ENCODE results near the gene SLC35E2B. TPM values are rescaled to one million over a fixed set of nuclear protein-coding genes. Genes with fewer than 3 reads are reported as not detected.
"Not testable (repeated sequence)": the region's sequence is repeated elsewhere in the genome, so short reads cannot be mapped to it uniquely, and the experiment has no call there.

SLC35E2B gene
- total RNA-seq, 2 donors from 2014 or later, result 41.5 to 57.8 TPM

DNA sequence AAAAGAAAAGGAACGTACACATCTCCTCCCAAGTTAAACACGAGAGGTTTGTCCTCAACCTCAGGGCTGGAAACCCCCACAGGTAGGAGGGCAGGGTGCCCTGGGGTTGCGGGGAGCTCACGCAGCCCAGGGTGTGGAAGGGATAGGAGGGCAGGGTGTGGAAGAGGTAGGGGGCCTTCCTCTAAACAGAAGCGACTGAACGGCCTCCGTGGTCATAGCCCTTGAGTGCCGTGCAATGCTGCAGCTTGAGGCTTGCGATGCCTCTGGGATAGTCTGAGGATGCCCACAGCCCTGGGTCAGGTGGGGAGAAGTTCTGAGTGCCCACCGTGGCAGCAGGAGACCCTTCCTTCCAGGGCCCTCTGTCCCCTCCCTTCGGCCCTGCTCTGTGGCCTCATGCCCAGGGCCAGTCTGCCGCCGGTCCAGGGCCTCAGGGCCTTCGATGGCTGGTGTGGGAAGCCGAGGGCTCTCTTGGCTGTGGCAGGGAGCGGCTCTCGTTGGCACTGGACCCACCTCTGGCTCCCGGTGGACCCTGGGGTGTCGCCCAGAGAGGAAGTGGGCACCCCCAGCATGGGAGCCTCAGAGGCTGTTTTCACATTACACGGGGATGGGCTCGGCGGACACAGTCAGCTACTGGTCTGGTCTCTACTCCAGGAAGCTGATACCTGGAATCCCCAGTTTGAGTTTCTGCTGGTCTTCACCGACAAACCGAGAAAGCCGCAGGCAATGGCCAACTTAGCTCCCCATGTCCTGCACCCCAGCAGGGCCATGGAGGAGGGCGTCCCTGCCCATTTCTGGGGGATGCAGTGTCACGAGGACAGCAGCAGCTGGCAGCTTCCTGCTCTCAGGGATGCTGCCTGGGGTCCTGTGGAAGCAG, 27.4 kb downstream of the SLC35E2B start:
- Histone ChIP-seq H3K27ac (no peak overlapping the region), H3K27me3 (no peaks in the 10 kb centered on the region), H3K9ac (ENCODE audit: low read depth in 2 of 2, low read length in 2 of 2) (no peak overlapping the region), H3K36me3 (no peaks in the 10 kb centered on the region), H3K9me3 (no peaks in the 10 kb centered on the region), H3K4me1 (peaks cover 8% of the 10 kb centered on the region), H3K4me3 (no peak overlapping the region)
- intact Hi-C loops (cut with DNase I), result no loop called here
- no peak for DNase-seq
- TF ChIP-seq, protein P1, sequence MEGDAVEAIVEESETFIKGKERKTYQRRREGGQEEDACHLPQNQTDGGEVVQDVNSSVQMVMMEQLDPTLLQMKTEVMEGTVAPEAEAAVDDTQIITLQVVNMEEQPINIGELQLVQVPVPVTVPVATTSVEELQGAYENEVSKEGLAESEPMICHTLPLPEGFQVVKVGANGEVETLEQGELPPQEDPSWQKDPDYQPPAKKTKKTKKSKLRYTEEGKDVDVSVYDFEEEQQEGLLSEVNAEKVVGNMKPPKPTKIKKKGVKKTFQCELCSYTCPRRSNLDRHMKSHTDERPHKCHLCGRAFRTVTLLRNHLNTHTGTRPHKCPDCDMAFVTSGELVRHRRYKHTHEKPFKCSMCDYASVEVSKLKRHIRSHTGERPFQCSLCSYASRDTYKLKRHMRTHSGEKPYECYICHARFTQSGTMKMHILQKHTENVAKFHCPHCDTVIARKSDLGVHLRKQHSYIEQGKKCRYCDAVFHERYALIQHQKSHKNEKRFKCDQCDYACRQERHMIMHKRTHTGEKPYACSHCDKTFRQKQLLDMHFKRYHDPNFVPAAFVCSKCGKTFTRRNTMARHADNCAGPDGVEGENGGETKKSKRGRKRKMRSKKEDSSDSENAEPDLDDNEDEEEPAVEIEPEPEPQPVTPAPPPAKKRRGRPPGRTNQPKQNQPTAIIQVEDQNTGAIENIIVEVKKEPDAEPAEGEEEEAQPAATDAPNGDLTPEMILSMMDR (IDR thresholded peaks at IDR 0.05), result no peak

DNA sequence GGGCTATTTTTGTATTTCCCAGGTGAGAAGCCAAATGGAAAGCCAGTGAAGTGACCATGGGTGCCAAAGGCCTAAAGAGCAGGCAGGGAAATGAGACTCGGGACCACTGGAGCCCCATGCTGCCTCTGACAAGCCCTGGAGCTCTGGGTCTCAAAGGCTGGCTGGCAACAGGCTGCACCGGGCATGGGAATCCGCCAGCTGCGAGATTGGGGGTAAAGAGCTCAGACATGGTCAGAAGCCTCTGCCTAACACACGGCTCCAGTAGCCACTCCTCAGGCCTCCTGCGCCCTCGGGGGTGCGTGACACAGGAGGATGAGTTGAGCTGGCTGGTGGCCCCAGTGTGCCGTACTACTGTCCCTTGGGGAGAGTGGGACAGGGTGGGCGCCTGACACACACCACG, 28.3 kb downstream of the SLC35E2B start:
- H3K36me3 ChIP-seq; H3K9me3 ChIP-seq; intact Hi-C loops (cut with DNase I): not testable (repeated sequence)

DNA sequence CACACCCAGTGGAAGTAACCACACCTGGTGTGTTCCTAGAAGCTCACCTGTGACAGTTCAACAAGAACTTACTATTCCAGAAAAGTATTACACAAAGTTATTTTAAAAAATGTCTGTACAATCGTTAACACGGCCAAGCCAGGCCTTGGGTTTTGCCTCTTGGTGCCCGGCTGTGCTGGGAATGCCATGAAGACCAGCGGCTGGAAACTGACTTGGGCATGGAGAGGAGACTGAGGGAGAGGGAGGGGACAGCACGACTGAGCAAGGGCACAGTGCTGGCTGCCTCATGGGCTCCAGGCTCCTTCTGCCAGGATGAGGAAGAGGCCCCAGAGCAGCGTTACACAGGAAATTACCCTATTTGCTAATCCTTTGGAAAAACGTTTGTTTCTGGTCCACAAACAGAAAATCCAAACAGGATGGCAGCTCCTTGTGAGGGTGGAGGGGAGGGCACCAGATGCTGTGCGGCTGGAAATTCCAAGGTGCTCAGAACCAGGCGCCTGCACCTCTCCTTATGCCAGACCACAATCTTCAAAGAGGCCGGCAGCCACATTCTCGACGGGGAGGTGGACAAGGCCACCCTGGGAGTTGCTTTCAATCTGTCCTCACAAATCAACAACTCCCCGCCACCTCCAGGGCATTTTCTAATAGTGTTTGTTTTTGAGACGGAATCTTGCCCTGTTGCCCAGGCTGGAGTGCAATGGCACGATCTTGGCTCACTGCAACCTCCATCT, 29.6 kb downstream of the SLC35E2B start:
- H3K9me3 ChIP-seq; H3K9ac ChIP-seq (ENCODE audit: low read depth in 2 of 2, low read length in 2 of 2); intact Hi-C loops (cut with DNase I); H3K4me3 ChIP-seq; H3K27me3 ChIP-seq; H3K4me1 ChIP-seq; H3K36me3 ChIP-seq: not testable (repeated sequence)
- peak; percentile 24 for DNase-seq
- peak overlapping the region; percentile 47 for H3K27ac ChIP-seq

More for the DNA sequence above, 28.3 kb downstream of the SLC35E2B start:
- not testable (repeated sequence) for H3K4me1 ChIP-seq; H3K9ac ChIP-seq (ENCODE audit: low read depth in 2 of 2, low read length in 2 of 2); H3K27me3 ChIP-seq; H3K4me3 ChIP-seq; DNase-seq; H3K27ac ChIP-seq

DNA sequence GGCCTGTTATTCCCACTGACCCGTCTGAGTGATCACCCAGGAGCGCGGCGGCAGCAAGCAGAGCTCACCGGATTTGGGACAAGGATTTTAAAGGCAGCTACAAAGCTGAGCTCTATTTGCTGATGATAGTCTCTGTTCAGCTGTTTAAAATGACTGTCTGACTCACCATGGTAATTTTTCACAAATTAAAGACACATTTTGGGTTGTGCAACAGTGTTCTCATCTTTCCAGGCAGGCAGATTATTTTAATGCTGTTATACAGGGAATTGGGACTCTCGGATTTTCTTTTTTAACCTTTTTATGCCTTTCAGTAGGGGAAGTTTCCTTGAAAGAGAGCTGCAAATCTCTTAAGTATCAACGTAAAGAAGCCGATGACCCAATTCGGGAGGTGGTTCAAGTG, 30.2 kb downstream of the SLC35E2B start:
- H3K36me3 ChIP-seq; H3K27me3 ChIP-seq; H3K9me3 ChIP-seq; H3K4me3 ChIP-seq; intact Hi-C loops (cut with DNase I); H3K4me1 ChIP-seq; DNase-seq; H3K9ac ChIP-seq (ENCODE audit: low read depth in 2 of 2, low read length in 2 of 2): not testable (repeated sequence)
- H3K27ac ChIP-seq, result peak overlapping the region; percentile 47

DNA sequence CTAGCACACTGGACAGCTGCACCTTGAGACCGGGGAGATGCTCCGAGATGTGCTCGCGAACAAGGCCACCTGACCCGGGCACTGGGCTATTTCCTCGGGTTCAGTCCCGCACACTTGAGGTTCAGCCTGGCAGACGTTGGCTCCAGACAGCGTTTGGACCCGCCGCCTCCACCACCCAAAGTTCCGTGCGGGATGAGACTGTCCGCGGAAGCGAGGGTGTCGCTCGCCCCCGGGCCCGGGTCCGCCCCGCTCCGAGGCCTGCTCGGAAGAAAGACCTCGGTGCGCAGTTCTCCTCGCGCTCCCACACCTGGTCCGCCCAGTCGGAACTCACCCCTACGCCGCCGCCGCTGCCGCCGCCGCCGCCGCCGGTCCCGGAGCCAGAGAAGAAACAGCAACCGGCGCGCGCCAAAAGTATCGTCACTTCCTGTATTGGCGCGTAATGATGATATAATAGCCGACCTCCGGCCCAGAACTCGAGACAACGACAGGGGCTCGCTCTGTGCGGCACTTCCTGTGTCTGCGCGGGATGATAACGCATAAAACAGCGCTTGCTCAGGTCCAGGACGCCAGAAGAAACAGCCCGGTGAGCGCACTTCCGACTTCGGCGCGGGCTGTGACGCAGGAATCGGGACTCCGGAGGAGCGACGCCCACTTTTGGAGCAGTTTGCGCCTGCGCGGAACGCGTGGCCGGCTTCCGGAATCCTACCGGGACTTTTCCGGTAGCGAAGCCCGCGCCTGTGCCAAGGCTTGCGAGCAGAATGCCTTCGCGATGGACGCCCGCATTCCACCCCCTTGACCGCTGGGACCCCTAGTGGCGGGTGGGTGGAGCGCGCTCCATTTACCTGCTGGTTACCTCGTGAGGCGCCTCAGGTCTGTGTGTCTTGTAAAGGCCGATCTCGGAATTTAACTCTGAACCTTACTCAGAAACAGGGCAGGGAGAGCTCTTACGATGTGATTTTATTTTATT, 33.7 kb downstream of the SLC35E2B start, which contains the start of gene CDK11B:
Gene CDK11B, minus strand, starts transcription at position 422 of the 967 bp plus-strand sequence. CDS start 1,519 bp downstream, outside the sequence.
- TF ChIP-seq, protein P1 (IDR thresholded peaks at IDR 0.05), result peak; percentile 36
- H3K36me3 ChIP-seq; H3K9me3 ChIP-seq; H3K4me1 ChIP-seq; intact Hi-C loops (cut with DNase I); H3K27me3 ChIP-seq: not testable (repeated sequence)
- Histone ChIP-seq H3K9ac (ENCODE audit: low read depth in 2 of 2, low read length in 2 of 2) (peak within 1 kb of the TSS; percentile 28 to 83), H3K27ac (peak within 1 kb of the TSS; percentile 99), H3K4me3 (peak within 1 kb of the TSS; percentile 46)
- DNase-seq, result peak; percentile 97

DNA sequence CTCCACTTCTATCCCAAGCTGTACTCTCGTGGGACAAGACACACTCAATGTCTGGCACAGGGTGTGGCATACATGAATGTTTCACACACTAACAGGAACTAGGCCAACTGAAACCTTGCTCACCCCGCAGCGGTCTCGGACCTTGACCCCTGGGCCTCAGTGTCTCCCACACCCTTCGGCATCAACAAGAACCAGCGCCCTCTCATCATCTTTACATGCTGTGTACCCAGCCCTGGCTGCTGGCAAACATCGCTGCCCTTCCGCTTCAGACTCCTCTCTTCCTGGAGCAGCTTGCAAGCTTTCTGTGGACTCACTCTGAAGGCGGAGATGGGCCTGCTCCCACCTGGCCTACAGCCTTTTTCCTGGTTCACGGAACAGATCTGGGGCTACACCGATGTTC, 44.3 kb downstream of the SLC35E2B start:
- H3K9me3 ChIP-seq; H3K36me3 ChIP-seq; H3K4me1 ChIP-seq; H3K27me3 ChIP-seq; H3K4me3 ChIP-seq; intact Hi-C loops (cut with DNase I): not testable (repeated sequence)
- DNase-seq, result peak; percentile 92
- peak overlapping the region; percentile 81 for H3K27ac ChIP-seq
- peak overlapping the region; percentile 12 to 61 for H3K9ac ChIP-seq (ENCODE audit: low read depth in 2 of 2, low read length in 2 of 2)

DNA sequence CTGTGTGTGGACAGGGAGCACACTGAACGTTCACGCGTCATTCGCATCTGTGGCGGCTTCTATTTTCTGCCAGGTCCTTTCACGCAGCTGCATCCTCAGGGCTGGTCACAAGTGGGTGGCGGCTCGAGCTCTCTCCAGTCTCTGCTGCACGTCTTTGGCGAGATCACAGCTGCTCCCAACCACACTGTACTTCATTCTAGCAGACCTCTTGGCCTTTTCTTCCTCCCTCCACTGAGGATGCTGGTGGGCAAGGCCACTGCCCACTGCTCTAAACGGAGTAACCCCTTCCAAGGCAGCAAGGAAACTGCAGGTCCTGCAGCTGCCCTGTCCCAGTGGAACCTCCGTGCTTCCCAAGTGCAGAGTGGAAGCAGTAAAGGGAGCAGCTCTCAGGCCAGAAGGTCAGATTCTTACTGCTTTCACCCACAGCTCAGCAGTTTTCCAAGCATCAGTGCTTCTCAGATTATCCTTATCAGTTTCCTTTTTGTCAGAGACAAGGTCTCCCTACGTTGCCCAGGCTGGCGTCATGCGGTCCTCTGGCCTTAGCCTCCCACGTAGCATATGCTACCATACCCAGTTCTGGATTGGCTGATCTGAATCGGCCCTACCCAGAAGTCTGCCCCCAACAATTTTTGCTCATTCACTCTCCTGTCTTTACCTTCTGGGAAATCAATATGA, 44.9 kb downstream of the SLC35E2B start:
- H3K4me3 ChIP-seq; H3K27me3 ChIP-seq; H3K36me3 ChIP-seq; H3K4me1 ChIP-seq; DNase-seq; intact Hi-C loops (cut with DNase I); H3K9me3 ChIP-seq: not testable (repeated sequence)
- Histone ChIP-seq H3K9ac (ENCODE audit: low read depth in 2 of 2, low read length in 2 of 2) (peak overlapping the region in 1 of 2 donors; percentile 26), H3K27ac (peak overlapping the region; percentile 81)

DNA sequence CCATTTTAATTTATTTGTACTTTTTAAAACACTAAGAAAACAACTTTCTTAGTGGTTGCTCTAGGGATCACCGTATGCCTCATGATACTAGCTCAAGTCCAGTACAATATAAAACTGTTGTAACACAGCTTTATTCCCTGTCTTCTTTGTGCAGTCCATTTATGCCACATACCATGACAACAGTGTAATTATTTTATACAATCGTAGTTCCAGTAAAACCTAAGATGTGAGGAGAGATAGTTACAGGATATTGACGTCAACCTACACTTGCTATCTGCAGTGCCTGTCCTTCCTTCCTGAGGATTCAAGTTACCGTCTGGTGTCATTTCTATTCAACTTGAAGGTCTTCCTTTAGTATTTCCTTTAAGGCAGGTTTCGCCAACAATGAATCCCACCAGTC, 46.3 kb downstream of the SLC35E2B start:
- H3K4me3 ChIP-seq; intact Hi-C loops (cut with DNase I); H3K9me3 ChIP-seq; DNase-seq; H3K4me1 ChIP-seq; H3K27ac ChIP-seq; H3K27me3 ChIP-seq; H3K36me3 ChIP-seq; H3K9ac ChIP-seq (ENCODE audit: low read depth in 2 of 2, low read length in 2 of 2): not testable (repeated sequence)

DNA sequence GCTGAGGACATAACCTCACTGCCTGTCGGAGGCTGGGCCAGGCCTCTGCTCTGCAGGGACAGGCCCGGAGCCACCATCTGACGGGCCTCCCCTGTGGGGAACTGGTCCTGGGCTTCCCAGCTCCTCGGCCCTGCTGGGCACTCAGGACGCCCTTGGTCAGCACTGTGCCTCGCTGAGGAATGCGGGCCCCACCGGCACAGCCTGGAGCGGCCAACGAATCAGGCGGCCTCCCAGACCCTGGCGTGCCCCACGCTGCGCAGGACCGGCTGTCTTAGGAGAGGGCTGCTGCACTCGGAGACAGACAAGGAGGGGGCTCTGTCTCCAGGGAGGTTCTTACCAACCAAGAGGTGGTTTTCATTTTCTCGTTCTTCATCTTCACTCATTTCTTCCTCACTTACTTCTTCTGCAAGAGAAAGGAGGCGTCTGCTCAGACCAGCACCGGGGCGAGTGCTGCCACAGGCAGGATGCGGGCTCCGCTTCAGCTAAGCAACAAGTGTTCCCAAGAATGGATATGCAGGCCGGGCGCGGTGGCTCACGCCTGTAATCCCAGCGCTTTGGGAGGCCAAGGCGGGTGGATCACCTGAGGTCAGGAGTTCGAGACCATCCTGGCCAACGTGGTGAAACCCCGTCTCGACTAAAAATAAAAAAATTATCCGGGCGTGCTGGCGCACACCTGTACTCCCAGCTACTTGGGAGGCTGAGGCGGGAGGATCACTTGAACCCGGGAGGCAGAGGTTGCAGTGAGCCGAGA, 51.7 kb downstream of the SLC35E2B start:
- H3K27ac ChIP-seq; H3K9me3 ChIP-seq; H3K36me3 ChIP-seq; DNase-seq; H3K27me3 ChIP-seq; intact Hi-C loops (cut with DNase I); H3K9ac ChIP-seq (ENCODE audit: low read depth in 2 of 2, low read length in 2 of 2); H3K4me3 ChIP-seq; H3K4me1 ChIP-seq: not testable (repeated sequence)

DNA sequence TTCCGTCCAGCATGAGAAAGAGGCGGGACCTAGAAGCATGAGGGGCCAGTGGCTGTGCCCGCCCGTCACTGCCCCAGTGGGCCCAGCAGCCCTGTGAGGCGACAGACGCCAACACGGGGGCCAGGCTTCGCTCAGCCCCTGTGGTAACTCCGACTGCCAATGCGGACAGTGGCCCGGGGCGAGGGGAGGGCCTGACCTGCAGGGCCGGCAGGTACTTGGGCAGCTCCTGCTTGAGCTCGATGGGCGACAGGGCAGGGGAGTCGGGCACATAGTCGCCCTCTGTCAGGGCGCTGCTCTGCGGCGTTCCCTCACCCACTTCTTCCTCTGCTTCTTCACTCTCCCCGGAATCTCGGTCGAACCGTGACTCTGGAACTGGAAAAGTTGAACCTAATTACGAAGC, 52.5 kb downstream of the SLC35E2B start:
- DNase-seq; intact Hi-C loops (cut with DNase I); H3K9me3 ChIP-seq; H3K36me3 ChIP-seq; H3K9ac ChIP-seq (ENCODE audit: low read depth in 2 of 2, low read length in 2 of 2); H3K4me3 ChIP-seq; H3K27me3 ChIP-seq; H3K27ac ChIP-seq; H3K4me1 ChIP-seq: not testable (repeated sequence)
